GM18907 (cell line): ENCODE results near the gene NCKAP5L.

Experiments
- ATAC-seq: cut with Tn5 transposase; IDR thresholded peaks from one replicate; pipeline ENCODE4 v1.9.1; 2021; ENCODE audit warnings: mild to moderate bottlenecking, moderate library complexity; ENCODE audit not compliant: unreplicated experiment

NCKAP5L gene

DNA sequence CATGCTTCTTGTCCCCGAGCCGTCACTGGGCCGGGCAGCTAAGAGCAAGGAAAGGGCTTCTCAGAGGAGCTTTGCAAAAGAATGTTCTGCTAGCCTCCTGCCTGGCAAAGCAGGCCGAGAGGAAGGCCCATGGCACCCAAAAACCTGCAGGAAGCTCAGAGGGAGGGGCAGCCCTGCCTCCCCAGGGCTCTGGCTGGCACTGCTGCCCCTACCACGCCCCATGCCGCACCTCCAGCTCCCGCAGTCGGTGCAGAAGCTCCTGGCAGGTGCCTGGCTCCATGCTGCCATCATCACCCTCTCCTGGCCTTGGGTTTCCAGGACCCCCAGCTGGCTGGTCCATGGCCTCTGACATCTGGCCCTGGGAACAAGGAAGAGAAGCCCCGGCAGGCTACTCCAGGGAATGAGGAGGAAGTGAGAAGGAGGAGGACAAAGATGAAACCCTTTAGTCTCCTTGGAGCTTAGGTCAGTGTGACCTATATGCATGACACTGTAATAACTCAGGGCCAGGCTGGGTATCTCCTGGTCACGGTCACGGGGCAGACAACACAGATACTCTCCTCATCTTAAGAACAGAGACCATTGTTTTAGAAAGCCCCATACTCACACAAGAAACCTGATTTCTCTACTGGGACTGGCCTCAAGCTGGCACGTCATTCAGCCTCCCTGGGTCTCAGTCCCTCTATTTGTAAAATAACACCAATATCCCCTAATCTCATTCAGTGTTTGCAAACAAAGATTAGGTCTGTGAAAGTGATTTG is 24.3 kb downstream of the NCKAP5L start:
- no peak for ATAC-seq

DNA sequence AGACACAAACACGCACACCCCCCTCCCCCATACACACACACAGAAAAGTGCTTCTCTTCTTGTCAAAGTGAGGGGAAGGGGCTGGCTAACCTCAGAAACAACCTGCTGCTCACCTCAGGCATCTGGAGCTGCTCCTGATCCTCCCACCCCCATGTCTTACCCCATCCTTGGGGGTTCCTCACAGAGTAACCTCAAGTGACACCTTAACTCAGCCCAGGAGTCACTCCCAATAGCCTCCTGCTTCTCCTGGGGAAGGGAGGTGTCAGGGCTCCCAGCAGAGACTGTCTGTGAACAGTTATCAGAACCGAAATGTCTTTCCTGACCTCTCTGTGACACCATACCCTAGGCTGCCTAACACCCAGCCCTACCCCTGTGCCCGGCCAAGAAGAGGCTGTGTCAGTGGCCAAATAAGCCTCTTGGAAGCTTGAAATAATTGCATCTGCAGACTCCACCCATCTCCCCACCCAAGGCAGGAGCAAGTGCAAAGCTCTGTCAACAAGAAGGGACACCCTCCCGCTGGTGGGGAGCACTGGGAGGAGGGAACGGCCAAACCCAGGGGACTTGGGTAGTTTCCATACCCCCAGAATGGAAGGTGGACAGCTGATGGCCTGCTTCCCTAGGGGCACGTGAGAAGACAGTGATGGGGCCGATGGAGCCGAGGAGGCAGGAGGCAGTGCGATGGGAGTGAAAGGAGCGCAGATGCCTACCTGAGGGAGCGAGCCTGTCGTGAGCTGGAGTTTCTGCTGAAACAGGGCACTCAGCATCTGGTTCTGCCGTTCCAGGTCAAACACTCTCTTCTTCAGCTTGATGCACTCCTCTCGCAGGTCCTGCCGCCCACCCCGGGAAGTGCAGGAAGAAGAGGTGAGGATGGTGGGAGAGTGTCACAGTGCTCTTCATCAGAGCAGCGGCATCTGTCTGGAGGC is 26.8 kb downstream of the NCKAP5L start:
- no peak for ATAC-seq

DNA sequence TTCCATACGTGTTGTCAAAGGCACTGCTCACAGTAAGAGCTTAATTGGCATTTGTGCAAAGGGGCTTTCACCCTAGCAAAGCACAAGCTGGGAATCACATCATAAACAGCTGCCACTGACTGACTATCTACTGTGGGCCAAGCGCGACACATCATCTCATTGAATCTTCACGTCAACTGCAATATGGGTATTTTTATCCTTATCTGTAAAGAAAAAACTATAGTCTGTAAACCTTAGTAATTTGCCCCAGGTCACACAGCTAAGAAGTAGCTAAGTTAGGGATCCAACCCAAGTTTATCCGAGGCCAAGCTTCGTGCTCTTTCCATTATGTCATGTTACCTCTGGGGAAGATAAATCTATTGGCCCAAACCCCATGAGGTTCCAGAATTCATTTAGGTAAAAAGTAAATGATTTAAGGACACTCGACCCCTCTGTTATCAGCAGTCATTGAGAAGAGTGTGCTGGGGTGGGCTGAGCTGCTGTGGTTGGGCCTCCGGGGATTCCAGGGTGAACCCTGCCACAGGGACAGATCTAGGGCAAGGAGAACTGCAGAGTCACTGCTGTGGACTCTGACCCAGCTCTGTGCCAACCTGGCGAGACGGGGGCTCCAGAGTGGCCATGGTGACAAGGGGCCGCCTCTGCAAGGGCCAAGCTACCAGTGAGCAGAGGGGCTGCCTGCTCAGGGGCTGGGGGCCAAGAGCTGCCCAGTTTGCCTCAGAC is 27.6 kb downstream of the NCKAP5L start:
- ATAC-seq = no peak

DNA sequence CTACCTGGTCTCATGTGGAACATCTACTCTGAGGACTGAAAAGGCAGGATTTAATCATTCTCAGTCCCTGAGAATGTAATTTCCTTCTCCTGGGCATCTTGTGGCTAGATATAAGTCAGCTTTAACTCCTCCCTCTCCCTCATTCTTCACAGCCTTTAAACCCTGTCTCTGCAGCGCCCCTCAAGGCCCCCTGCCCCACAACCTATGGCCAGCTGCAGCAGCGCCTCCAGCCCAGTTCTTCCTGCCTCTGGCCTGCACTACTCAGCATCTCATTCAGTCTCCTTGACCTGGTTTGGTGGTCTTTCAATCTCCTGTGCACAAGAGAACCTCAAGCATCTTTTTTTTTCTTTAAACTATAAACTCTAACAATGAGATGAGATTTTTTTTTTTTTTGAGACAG is 29.3 kb downstream of the NCKAP5L start:
- no peak for ATAC-seq

DNA sequence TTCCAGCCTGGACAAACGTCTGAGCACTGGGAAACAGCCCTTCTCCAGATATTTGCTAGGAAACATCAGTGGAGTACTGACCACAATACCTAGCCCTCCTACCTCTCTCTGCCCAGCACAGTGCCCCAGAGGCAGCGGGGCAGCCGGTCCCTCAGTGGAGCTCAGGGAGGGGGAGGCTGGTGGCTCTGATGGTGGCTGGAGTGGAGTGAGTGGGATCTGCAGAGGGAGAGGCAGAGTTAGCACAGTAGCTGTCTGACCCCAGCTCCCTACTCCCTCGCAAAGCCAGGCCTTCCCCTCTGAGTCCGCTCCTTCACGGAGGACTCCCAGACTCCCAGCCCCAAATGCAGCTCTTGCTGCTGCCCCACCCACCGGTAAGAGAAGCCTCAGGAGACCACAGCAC is 30.0 kb downstream of the NCKAP5L start:
- ATAC-seq = no peak

DNA sequence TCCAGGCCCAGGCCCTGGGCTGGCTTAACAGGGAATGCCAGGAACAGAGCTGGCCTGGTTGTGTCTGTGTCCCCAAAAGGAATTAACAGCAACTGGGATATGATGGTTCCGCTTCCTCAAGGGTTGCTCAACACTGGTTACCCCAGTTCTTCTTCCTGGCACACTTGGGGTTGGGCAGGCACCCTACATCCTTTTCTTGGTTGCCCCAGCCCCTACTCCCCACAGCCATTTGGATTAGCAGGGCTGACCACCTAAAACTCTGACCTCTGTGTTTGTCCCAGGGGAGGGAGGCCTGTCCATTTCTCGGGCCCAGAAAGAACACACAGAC is 30.8 kb downstream of the NCKAP5L start:
- no peak for ATAC-seq

DNA sequence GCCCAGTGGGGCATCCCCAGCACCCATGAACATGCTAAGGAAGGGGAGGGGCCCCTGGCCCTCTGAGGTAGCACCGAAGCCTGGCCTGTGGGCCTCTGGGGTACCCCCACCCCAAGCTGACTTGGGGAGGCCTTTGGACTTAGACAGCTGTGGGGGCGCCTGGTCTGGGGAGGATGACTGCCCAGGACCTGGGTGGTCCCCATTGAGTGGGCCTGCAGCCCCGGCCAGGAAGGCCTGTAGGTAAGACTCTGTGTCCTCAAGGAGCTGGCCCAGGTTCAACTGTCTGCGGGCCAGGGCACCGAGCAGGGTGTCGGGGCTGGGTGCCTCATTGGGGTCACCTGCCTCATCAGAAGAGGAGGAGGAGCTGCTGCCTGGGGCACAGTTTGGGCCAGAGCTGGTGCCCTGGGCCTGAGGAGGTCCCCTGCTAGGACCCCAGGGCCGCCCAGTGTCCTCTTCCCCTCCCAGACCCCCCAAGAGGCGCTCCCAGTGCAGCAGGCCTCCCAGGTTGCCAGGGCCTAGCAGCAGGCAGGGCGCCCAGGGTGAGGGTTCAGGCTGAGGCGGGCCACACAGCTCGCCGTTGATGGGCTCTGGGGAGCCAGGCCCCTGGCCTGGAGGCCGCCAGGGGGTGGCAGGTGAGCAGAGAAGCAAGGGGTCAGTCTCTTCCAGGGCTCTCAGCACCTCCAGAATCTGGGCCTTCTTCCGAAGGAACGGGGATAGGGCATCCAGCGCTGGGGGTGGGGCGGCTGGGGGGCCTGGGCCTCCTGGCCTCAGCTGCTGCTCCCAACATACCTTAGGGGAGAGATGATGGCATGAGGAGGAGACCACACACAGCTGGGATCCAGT is 31.4 kb downstream of the NCKAP5L start:
- ATAC-seq = no peak

DNA sequence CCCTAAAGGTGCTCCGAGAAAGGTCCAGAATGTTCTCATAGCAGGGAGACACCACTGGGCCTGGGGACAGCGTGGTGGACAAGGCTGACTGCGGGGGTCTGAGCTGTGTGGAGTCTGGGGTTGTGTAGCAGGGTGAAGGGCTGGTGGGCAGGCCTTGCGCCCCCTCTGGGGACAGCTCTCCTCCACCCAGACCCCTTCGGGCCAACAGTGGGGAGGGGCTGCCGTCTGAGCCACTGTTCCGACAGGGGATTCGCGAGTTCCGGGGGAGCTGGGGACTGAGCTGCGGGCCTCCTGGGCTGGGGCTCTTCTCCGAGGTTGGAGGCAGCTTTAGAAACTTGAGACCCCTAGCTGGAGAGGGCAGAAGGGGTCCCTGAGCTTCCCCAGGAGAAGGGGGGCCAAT is 32.1 kb downstream of the NCKAP5L start:
- ATAC-seq = no peak

DNA sequence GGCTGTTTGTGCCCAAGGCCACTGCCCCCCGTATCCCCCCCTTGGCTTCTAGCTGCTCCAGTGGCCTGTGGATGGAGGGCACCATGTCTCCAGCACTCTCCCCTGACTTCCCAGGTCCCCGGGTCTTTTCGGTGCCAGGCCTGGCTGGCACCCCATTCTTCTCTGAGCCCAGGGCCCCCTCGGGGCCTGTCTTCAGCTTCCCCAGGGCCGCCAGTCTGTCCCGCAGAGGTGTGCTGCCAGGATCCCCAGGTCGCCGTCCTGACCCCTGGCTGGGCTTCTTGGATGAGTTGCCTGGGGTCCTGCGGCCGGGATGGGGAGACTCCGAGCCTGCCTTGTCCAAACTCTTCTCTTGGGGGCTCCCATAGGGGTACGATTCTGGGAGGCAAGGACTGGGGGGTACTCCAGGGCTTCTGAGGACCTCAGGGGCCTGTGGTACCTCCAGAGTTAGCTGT is 32.5 kb downstream of the NCKAP5L start:
- ATAC-seq = no peak

DNA sequence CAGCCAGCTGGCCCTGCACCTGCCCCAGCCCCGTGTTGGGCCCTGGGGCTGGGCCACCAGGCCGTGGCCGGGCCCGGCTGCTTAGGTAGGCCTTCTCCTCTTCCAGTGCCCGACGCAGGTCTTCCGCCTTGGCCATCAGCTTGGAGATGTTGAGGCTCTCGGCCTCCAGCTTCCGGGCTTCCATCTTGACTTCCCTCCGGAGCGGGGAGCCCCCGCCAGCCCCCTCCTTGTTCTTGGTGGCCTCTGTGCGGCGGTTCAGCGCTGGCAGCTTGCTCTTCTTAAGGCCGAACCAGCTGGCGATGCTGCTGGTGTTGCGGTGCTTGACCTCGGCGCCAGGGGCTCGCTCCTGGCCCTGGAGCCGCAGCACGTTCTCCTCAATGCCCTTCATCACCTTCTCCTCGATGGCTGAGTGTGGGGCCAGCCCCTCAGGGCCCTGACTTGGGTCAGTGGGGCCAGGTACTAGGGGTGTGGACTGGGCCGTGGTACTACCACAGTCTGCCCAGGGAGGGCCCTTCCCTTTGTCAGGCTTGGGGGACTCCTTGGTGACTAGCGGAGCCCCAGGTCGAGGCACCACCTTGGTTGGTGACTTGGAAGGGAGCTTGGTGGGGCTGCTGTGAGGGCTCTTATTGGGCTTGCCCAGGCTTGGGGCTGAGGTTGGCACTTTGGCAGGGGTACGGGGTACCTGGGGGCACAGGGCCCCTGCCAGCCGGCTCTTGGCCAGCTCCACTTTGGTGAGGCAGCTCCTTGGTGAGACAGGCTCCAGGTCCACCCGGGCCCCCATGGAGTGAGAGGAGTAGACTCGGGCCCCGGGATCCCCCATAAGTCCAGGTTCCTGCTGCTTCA is 33.2 kb downstream of the NCKAP5L start:
- no peak for ATAC-seq

DNA sequence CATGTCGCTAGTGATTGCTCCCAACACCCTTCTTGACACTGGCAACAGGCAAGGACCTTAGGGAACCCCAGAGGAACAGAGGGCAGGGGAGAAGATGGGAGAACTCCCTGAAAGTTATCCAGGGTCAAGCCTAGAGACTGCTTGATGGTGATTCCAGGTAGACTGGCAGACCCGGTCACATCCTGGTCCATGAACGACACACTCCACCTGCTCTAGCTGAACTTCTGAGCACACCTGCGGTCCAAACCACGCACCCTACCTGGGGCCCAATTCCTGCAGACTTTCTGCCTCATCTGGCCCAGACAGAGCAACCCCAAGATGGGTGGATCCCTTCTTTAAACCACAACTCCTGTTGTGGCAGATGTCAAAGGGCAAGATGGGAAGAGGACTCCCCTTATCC is 34.2 kb downstream of the NCKAP5L start:
- ATAC-seq = no peak

DNA sequence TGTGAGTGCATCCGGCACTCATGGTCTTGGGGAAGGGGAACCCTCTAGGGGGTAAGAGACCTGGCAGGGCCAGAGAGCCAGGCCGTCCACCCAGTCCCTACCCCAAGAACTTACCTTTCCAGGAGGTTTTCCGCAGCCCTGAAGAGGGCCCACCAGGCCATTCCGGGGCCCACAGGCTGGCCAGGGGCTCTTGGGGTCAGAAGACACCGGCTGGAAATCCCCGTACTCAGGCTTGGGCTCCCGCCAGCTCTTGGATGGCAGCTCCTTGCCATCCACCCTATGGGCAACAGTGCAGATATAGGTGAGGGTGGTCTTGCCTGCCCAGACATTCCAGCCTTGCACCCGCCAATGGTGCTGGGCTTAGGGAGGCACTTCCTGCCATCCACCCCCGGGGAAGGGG is 34.6 kb downstream of the NCKAP5L start:
- no peak for ATAC-seq

DNA sequence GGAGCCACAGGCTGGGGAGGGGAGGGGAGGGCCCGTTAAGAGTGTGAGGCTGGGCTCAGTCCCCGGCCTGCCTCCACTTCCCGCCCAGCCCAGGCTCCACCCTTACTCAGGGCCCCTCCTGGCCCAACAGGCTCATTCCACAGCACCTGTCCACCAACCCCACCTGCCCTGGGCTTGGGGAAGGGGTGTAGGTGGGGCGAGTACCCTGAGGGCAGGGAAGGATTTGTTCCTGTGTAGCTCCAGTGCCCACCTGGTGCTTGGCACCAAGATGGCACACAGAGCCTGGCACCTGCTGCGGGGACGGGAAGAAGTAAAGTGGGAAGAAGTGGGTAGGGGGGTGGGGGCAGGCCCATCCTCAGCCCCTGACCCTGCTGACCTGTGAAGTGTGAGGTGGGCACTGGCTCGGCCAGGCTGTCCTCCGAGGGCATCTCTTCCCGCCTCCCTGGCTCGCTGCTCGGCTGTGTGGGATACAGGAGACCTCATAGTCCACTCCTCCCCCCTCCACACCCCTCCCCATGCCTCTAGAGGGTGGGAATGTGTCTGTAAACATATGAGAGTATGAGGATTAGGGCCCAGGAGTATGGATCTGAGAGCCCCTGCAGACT is 35.1 kb downstream of the NCKAP5L start:
- no peak for ATAC-seq

DNA sequence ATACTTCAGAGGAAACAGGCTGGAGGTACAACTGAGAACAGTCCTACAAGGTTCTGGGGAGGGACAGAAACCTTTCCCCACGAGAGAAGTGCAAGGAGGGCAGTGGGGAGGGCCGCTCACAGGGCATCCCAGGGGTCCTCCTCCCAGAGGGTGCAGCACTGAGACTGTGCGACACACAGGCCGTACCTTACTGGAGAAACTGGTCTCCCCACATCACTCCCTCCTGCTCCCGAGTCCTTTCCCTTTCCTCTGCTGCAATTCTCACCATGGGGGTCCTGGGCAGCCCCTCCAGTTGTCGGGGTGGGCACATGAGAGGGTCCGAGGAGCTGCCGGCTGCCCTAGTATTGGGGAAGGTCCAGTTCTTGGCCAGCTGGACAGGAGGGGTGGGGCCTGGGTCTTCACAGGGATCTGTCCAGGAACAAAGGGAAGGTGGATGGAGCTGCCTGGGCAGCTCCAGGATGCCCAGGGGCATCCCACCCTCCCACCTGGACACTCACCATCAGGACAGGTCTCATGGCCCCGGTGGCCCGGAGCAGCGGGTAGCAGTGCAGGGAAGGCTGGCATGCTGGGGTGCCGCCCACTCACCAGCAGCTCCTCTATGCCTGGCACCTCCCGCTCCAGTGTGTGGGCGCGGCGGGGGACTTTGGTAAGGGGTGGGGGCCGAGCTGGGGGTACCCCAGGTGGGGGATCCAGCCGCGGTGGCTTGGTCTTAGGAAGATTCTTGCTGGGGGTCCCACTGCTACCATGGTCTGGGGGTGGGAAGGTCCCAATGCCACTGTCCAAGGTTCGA is 35.8 kb downstream of the NCKAP5L start:
- no peak for ATAC-seq

DNA sequence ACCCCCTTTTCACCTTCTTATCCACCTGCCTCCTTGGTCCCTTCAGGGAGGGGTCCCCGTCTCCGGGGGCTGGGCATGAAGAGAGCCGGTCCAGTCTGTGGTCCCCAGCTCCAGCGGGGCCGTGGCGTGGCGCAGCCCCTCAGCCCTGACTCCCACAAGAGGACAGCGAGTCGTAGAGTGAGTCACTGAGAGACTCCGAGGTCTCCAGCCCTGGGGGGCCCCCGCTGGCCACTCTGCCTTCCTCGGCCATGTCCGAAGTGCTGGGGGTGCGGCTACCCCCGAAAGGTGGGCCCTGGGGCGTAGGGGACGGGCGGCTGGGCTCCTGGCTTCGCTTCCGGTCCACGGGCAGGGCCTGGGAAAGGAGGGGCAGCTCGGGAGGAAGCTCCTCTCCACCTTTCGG is 36.5 kb downstream of the NCKAP5L start:
- ATAC-seq = no peak

DNA sequence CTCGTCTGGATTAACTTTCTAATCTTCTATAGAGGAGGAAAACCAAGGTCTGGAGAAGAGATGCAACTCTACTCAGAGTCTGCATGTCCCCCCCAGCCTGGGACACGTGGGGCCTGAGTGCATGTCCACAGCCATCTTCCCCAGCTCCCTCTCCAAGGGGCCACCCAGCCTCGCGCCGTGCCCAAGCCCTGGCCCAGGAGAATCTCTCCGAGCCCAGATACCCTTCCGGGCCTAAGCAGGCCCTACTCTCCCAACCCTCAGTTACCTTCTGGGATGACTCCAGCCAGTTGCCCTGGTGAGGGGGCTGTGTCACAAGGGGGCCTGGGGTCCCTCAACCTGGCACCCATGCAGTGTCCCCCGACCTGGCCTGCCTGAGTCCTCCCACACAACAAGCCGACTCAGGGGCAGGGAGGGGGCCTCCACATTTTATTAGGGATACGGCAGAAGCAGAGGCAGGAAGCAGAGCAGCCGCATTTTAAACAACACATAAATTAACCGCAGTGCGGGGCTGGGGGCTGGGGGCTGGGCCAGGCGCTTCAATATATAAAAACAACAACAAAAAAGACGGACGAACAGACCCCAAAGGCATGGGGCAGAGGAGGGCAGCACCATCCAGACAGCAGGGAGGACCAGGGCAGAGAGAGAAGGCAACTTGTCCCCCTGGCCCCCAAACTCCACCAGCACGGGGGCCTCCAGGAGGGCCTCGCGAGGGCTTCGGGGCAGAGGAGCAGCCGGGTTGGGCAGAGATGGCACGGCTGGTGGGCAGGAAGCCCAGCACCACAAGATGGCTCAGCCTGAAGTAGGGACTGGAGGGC is 37.3 kb downstream of the NCKAP5L start:
- ATAC-seq = no peak

DNA sequence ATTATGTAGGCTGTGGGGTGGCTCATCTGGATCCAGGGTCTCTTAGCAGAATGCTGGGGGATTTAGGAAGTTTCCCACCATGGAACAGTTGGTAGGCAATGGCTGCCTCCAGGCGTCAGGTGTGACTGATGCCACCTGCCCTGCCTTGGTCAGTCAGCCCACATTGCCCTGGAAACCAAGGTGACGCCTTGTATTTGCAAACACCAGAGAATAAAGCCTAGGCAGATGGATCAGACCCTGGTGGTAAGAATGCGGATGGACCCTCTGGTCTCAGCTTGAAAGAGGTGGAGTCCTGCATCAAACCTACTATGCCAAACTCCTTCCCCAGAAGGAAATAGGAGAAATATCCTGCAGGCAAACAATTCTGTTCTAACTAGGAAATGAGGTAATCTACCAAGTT is 38.2 kb downstream of the NCKAP5L start:
- no peak for ATAC-seq

DNA sequence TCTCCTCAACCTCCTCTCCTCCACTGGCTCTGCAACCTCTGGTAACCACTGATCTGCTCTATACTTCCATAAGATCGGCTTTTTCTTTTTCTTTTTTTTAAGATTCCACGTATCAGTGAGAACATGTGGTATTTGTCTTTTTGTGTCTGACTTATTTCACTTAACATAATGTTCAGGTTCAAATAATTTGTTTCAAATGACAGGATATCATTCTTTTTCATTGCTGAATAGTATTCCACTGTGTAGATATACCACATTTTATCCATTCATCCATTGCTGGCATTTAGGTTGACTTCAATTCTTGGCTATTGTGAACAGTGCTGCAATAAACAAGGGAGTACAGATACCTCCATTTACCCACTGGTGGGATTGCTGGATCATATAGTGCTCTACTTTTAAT is 40.5 kb downstream of the NCKAP5L start:
- ATAC-seq = no peak
